GM06990 (cell line): ENCODE measurements around the gene PMM2.

Source experiments
- DNase-seq: peaks from one replicate; pipeline ENCODE4 v3.0.0-alpha.2; 2011; ENCODE audit not compliant: insufficient read length; ENCODE audit errors: extremely low read depth
- H3K27me3 ChIP-seq: replicated peaks from 2 replicates; pipeline ENCODE4 v1.6.0; 2011; ENCODE audit warnings: low read length; ENCODE audit not compliant: control insufficient read depth, insufficient read depth
- H3K36me3 ChIP-seq: 2 replicates; pipeline ENCODE4 v1.5.1; 2011; ENCODE audit warnings: low read length; ENCODE audit not compliant: control insufficient read depth, insufficient read depth
- H3K4me3 ChIP-seq: replicated peaks from 2 replicates; pipeline ENCODE4 v1.5.1; 2011; ENCODE audit warnings: low read depth, mild to moderate bottlenecking, control low read depth, low read length
- TF ChIP-seq, protein P1 (sequence below): IDR thresholded peaks from 2 replicates; pipeline ENCODE4 v1.5.1; 2011; ENCODE audit warnings: low read length, control low read depth, mild to moderate bottlenecking, inconsistent platforms; ENCODE audit not compliant: insufficient read depth, poor library complexity, severe bottlenecking

PMM2 gene

DNA sequence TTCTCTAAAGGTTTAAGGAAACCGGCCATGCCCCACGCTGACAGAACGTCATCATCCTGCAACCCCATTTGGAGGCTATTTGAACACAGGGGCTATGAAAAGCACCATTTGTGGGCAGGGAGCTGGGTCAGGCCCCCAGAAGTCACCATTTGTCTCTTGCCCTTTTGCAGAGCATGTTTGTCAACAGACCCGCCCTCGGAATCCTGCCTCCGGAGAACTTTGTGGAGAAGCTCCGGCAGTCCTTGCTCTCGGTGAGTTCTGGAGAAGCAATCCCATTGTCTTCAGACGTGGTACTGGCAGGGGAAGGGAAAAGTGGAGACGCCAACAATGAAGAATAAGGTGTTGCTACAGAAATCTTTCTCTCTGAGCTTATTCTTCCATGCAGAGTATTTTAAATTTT lies 33.7 kb upstream of the PMM2 start:
- no peaks in the 10 kb centered on the region for H3K36me3 ChIP-seq
- no peaks in the 10 kb centered on the region for H3K27me3 ChIP-seq
- TF ChIP-seq, protein P1, sequence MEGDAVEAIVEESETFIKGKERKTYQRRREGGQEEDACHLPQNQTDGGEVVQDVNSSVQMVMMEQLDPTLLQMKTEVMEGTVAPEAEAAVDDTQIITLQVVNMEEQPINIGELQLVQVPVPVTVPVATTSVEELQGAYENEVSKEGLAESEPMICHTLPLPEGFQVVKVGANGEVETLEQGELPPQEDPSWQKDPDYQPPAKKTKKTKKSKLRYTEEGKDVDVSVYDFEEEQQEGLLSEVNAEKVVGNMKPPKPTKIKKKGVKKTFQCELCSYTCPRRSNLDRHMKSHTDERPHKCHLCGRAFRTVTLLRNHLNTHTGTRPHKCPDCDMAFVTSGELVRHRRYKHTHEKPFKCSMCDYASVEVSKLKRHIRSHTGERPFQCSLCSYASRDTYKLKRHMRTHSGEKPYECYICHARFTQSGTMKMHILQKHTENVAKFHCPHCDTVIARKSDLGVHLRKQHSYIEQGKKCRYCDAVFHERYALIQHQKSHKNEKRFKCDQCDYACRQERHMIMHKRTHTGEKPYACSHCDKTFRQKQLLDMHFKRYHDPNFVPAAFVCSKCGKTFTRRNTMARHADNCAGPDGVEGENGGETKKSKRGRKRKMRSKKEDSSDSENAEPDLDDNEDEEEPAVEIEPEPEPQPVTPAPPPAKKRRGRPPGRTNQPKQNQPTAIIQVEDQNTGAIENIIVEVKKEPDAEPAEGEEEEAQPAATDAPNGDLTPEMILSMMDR = no peak
- H3K4me3 ChIP-seq = no peak overlapping the region
- DNase-seq = no peak

- TF ChIP-seq, protein P1 = no peak
- no peak overlapping the region for H3K4me3 ChIP-seq
- no peak for DNase-seq
- H3K27me3 ChIP-seq = no peaks in the 10 kb centered on the region
- H3K36me3 ChIP-seq = no peaks in the 10 kb centered on the region
These were observed 33.0 kb upstream of the PMM2 start for GRCh38 chr16:8764525-8765250.

DNA sequence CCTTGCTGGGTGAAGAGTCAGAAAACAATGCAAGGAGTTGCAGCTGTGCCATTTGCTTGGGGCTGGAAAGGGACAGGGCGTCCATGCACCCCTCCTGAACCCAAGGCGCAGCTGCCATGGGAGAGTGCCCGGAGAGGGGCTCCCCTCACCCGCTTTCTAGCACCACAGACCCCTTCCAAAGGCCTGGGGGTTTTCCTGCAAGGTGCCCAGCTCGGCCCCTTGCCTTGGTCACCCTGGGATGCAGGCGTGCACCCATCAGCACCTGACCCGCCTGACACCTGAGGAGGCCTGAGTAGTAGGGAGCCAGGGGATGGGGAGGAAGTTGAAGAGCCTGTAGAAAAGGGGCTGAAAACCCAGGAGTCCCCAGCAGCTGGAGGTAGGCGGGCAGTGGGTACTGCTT lies 30.5 kb upstream of the PMM2 start:
- TF ChIP-seq, protein P1 = no peak
- Histone ChIP-seq H3K27me3 (no peaks in the 10 kb centered on the region), H3K36me3 (no peaks in the 10 kb centered on the region), H3K4me3 (no peak overlapping the region)
- no peak for DNase-seq

- Histone ChIP-seq H3K27me3 (no peaks in the 10 kb centered on the region), H3K36me3 (no peaks in the 10 kb centered on the region), H3K4me3 (no peak overlapping the region)
- TF ChIP-seq, protein P1 = no peak
- DNase-seq = no peak
These were observed 29.4 kb upstream of the PMM2 start for GRCh38 chr16:8768283-8768682.

- no peak for DNase-seq
- no peak overlapping the region for H3K4me3 ChIP-seq
- TF ChIP-seq, protein P1 = no peak
- H3K36me3 ChIP-seq = no peaks in the 10 kb centered on the region
- H3K27me3 ChIP-seq = no peaks in the 10 kb centered on the region
These were observed 28.9 kb upstream of the PMM2 start for GRCh38 chr16:8768692-8769091.

GRCh38 chr16:8773537-8773936 lies 24.1 kb upstream of the PMM2 start:
- no peaks in the 10 kb centered on the region for H3K27me3 ChIP-seq
- H3K36me3 ChIP-seq = no peaks in the 10 kb centered on the region
- TF ChIP-seq, protein P1 = no peak
- no peak for DNase-seq
- H3K4me3 ChIP-seq = no peak overlapping the region
